GM23338 (cell line): ENCODE measurements around the gene MRC2. TPM values are rescaled to one million over a fixed set of nuclear protein-coding genes. Genes with fewer than 3 reads are reported as not detected.

ENCODE experiments used
- ATAC-seq: fragments of 200-7000 bp; cut with Tn5 transposase; 3 replicates; pipeline ENCODE4 v1.9.1; 2020
- DNase-seq: peaks from one replicate; pipeline ENCODE4 v3.0.0-alpha.2; 2015; ENCODE audit warnings: low spot score
- H2AFZ ChIP-seq: fragments of 200-600 bp; sonication (generic); 2 replicates; pipeline ENCODE4 v1.8.0; 2016; ENCODE audit warnings: antibody characterized with exemption, mild to moderate bottlenecking, moderate library complexity
- H3F3A ChIP-seq: fragments of 200-600 bp; sonication (generic); replicated peaks from 2 replicates; pipeline ENCODE4 v1.8.0; 2017; ENCODE audit warnings: antibody characterized with exemption, mixed run types, low read depth
- H3K27ac ChIP-seq: fragments of 200-600 bp; sonication (generic); 2 replicates; pipeline ENCODE4 v1.6.1; 2016; ENCODE audit warnings: low read depth
- H3K27me3 ChIP-seq: fragments of 200-600 bp; sonication (generic); 2 replicates; pipeline ENCODE4 v1.8.0; 2016; ENCODE audit warnings: mild to moderate bottlenecking, mixed run types, moderate library complexity; ENCODE audit not compliant: insufficient read depth
- H3K36me3 ChIP-seq: fragments of 200-600 bp; sonication (generic); 2 replicates; pipeline ENCODE4 v1.8.0; 2016; ENCODE audit warnings: mild to moderate bottlenecking; ENCODE audit not compliant: insufficient read depth
- H3K4me1 ChIP-seq: fragments of 200-600 bp; sonication (generic); 2 replicates; pipeline ENCODE4 v1.8.0; 2016; ENCODE audit warnings: mild to moderate bottlenecking, moderate library complexity; ENCODE audit not compliant: insufficient read depth
- H3K4me2 ChIP-seq: fragments of 200-600 bp; sonication (generic); 2 replicates; pipeline ENCODE4 v1.7.1; 2017; ENCODE audit warnings: mixed run types
- H3K4me3 ChIP-seq: fragments of 200-600 bp; sonication (generic); 2 replicates; pipeline ENCODE4 v1.6.1; 2016; ENCODE audit warnings: mixed run types
- H3K79me2 ChIP-seq: fragments of 200-600 bp; sonication (generic); replicated peaks from 2 replicates; pipeline ENCODE4 v1.8.0; 2017; ENCODE audit warnings: mild to moderate bottlenecking; ENCODE audit not compliant: insufficient read depth
- H3K9me2 ChIP-seq: fragments of 200-600 bp; sonication (generic); 2 replicates; pipeline ENCODE4 v1.8.0; 2017; ENCODE audit not compliant: insufficient read depth
- H4K20me1 ChIP-seq: fragments of 200-600 bp; sonication (generic); replicated peaks from 2 replicates; pipeline ENCODE4 v1.8.0; 2017; ENCODE audit warnings: mild to moderate bottlenecking; ENCODE audit not compliant: insufficient read depth
- H3K27ac Mint-ChIP-seq: 2 replicates; pipeline ENCODE4 v1.8.0; 2020; ENCODE audit warnings: inconsistent platforms, mild to moderate bottlenecking, moderate library complexity, mixed read lengths
- H3K27me3 Mint-ChIP-seq: 3 replicates; pipeline ENCODE4 v1.8.0; 2022; ENCODE audit warnings: low read depth, mild to moderate bottlenecking, moderate library complexity, mixed read lengths, inconsistent platforms; ENCODE audit not compliant: insufficient read depth, poor library complexity
- H3K36me3 Mint-ChIP-seq: 3 replicates; pipeline ENCODE4 v1.8.0; 2021; ENCODE audit warnings: low read depth, mild to moderate bottlenecking, inconsistent platforms, moderate library complexity, mixed read lengths
- H3K4me1 Mint-ChIP-seq: 3 replicates; pipeline ENCODE4 v1.8.0; 2020; ENCODE audit warnings: mild to moderate bottlenecking, inconsistent platforms, mixed read lengths
- H3K4me3 Mint-ChIP-seq: 3 replicates; pipeline ENCODE4 v1.8.0; 2021; ENCODE audit warnings: moderate library complexity, mild to moderate bottlenecking, inconsistent platforms, mixed read lengths
- H3K9me3 Mint-ChIP-seq: 3 replicates; pipeline ENCODE4 v1.8.0; 2020; ENCODE audit warnings: moderate library complexity, mild to moderate bottlenecking, inconsistent platforms, mixed read lengths
- CREB1 ChIP-seq: fragments of 250-450 bp; sonication (Bioruptor Pico); IDR thresholded peaks from 2 replicates; pipeline ENCODE4 v1.5.0; 2020; ENCODE audit warnings: low read depth, mild to moderate bottlenecking, moderate library complexity
- CTCF ChIP-seq, 2 experiments: fragments of 200-600 bp in 1 of 2; sonication (generic) in 1 of 2; conservative IDR thresholded peaks; 2 replicates each; pipeline versions ENCODE4 v1.5.1 to v1.6.1; 2016 to 2017; ENCODE audit warnings: antibody characterized with exemption in 2 of 2, low read depth in 2 of 2, mild to moderate bottlenecking in 2 of 2, moderate library complexity in 1 of 2
- ETS1 ChIP-seq: IDR thresholded peaks from 2 replicates; pipeline ENCODE4 v1.6.1; 2016; ENCODE audit warnings: antibody characterized with exemption
- EZH2 ChIP-seq: fragments of 200-600 bp; sonication (generic); IDR thresholded peaks from one replicate; pipeline ENCODE4 v1.8.0; 2017; ENCODE audit warnings: antibody characterized with exemption, mild to moderate bottlenecking, low read depth; ENCODE audit not compliant: unreplicated experiment
- EZH2phosphoT487 ChIP-seq: fragments of 200-600 bp; sonication (generic); IDR thresholded peaks from one replicate; pipeline ENCODE4 v1.8.1; 2018; ENCODE audit warnings: antibody characterized with exemption; ENCODE audit not compliant: unreplicated experiment
- JUNB ChIP-seq: IDR thresholded peaks from one replicate; pipeline ENCODE4 v1.6.1; 2016; ENCODE audit warnings: antibody characterized with exemption; ENCODE audit not compliant: unreplicated experiment
- NANOG ChIP-seq: IDR thresholded peaks from 2 replicates; pipeline ENCODE4 v1.6.1; 2016; ENCODE audit warnings: antibody characterized with exemption, borderline replicate concordance
- POLR2AphosphoS5 ChIP-seq: IDR thresholded peaks from 2 replicates; pipeline ENCODE4 v1.6.1; 2016; ENCODE audit warnings: antibody characterized with exemption, low read depth
- REST ChIP-seq: IDR thresholded peaks from one replicate; pipeline ENCODE4 v1.6.1; 2018; ENCODE audit warnings: antibody characterized with exemption; ENCODE audit not compliant: unreplicated experiment
- STAT1 ChIP-seq: IDR thresholded peaks from one replicate; pipeline ENCODE4 v1.6.1; 2016; ENCODE audit warnings: antibody characterized with exemption; ENCODE audit not compliant: unreplicated experiment
- ZNF114 ChIP-seq: fragments of 250-450 bp; sonication (Bioruptor Pico); IDR thresholded peaks from 2 replicates; pipeline ENCODE4 v1.5.0; 2020; ENCODE audit warnings: mild to moderate bottlenecking, moderate library complexity
- ZNF331 ChIP-seq: fragments of 250-450 bp; sonication (Bioruptor Pico); IDR thresholded peaks from 2 replicates; pipeline ENCODE4 v1.5.0; 2020; ENCODE audit warnings: low read depth, mild to moderate bottlenecking, moderate library complexity
- ZNF462 ChIP-seq: fragments of 250-450 bp; sonication (Bioruptor Pico); IDR thresholded peaks from 2 replicates; pipeline ENCODE4 v1.5.0; 2020; ENCODE audit warnings: mild to moderate bottlenecking, moderate library complexity
- polyA plus RNA-seq: library from polyadenylated mRNA; unstranded; fragments of >200 nt; fragmentation: Nextera tagmentation; extraction: Ambion mirVana; gene quantifications from 2 replicates; pipeline ENCODE4 v1.2.1, GENCODE V29; 2016
- total RNA-seq: library from RNA; depleted of rRNA; stranded (reverse); fragments of >200 nt; shearing (Covaris generic); gene quantifications from 2 replicates; pipeline ENCODE4 v1.2.3, GENCODE V29; 2014

The MRC2 gene
- total and polyA plus RNA-seq, 2 experiments from 2014 or later: 8.0 to 38.6 TPM

GRCh38 chr17:62661337-62661736 lies 33.9 kb downstream of the MRC2 start:
- Histone ChIP-seq H3F3A (no peaks in the 10 kb centered on the region), H3K27ac (no peak overlapping the region), H4K20me1 (no peaks in the 10 kb centered on the region), H3K9me2 (no peaks in the 10 kb centered on the region), H3K4me1 (no peaks in the 10 kb centered on the region), H3K79me2 (no peaks in the 10 kb centered on the region), H3K4me3 (no peak overlapping the region), H3K27me3 (no peaks in the 10 kb centered on the region), H3K36me3 (no peaks in the 10 kb centered on the region), H3K4me2 (no peak overlapping the region), H2AFZ (no peak overlapping the region)
- H3K27ac Mint-ChIP-seq: no peak overlapping the region
- H3K4me1 Mint-ChIP-seq: peaks cover 6% of the 10 kb centered on the region; the same call in 2 of the 3 replicates
- H3K4me3 Mint-ChIP-seq: no peak overlapping the region
- ATAC-seq (no peak), DNase-seq (no peak)
- TF ChIP-seq ZNF331 (CRISPR knock-in tag): no peak
- TF ChIP-seq EZH2: no peak
- TF ChIP-seq REST: no peak
- no peak for TF ChIP-seq CREB1 (CRISPR knock-in tag)
- TF ChIP-seq JUNB: no peak
- TF ChIP-seq EZH2phosphoT487: no peak
- TF ChIP-seq CTCF (conservative IDR thresholded peaks at IDR 0.05; ENCODE audit: low read depth in 2 of 2): no peak
- no peak for TF ChIP-seq ETS1
- no peak for TF ChIP-seq ZNF114
- TF ChIP-seq ZNF462 (CRISPR knock-in tag): no peak
- TF ChIP-seq POLR2AphosphoS5: no peak
- TF ChIP-seq NANOG: no peak
- TF ChIP-seq STAT1: no peak
- peaks cover 9% of the 10 kb centered on the region; the same call in 1 of the 3 replicates for H3K9me3 Mint-ChIP-seq
- H3K36me3 Mint-ChIP-seq: peaks cover 9% of the 10 kb centered on the region; the same call in 2 of the 3 replicates
- H3K27me3 Mint-ChIP-seq: peaks cover 7% of the 10 kb centered on the region
